Mesenchymal stem cell (in vitro differentiated cells and primary cell): Measurements from ENCODE around the gene CUBN.
"Not testable (repeated sequence)": the region's sequence is repeated elsewhere in the genome, so short reads cannot be mapped to it uniquely, and the experiment has no call there.

Experiments used
- DNase-seq: peaks from one replicate; pipeline ENCODE4 v3.0.0-alpha.2; 2013
- H2AFZ ChIP-seq: one replicate; pipeline ENCODE4 v1.6.1; 2013; ENCODE audit warnings: low read depth, mild to moderate bottlenecking, control low read depth, inconsistent platforms, low read length, moderate library complexity
- H2AK5ac ChIP-seq: 2 replicates; pipeline ENCODE4 v1.6.1; 2013; ENCODE audit warnings: low read length, moderate library complexity, mild to moderate bottlenecking, inconsistent platforms; ENCODE audit not compliant: severe bottlenecking
- H2BK120ac ChIP-seq: one replicate; pipeline ENCODE4 v1.6.1; 2013; ENCODE audit warnings: low read depth, mild to moderate bottlenecking, inconsistent platforms, low read length, moderate library complexity
- H2BK12ac ChIP-seq, 2 experiments: one replicate each; pipeline ENCODE4 v1.6.1; 2013; ENCODE audit warnings: inconsistent platforms in 2 of 2, low read length in 2 of 2, mild to moderate bottlenecking in 2 of 2, moderate library complexity in 2 of 2, control low read depth in 1 of 2
- H2BK15ac ChIP-seq: one replicate; pipeline ENCODE4 v1.6.1; 2013; ENCODE audit warnings: mild to moderate bottlenecking, low read depth, inconsistent platforms; ENCODE audit not compliant: poor library complexity, severe bottlenecking
- H2BK5ac ChIP-seq: 2 replicates; pipeline ENCODE4 v1.6.1; 2013; ENCODE audit warnings: low read depth, mild to moderate bottlenecking, low read length, control low read depth, inconsistent platforms; ENCODE audit not compliant: poor library complexity, severe bottlenecking
- H3K14ac ChIP-seq, 2 experiments: one replicate each; pipeline ENCODE4 v1.6.1; 2013; ENCODE audit warnings: inconsistent platforms in 2 of 2, low read length in 2 of 2, control low read depth in 1 of 2, mild to moderate bottlenecking in 1 of 2, moderate library complexity in 1 of 2
- H3K18ac ChIP-seq, 2 experiments: one replicate each; pipeline ENCODE4 v1.6.1; 2013; ENCODE audit warnings: inconsistent platforms in 2 of 2, low read length in 2 of 2, control low read depth in 1 of 2, low read depth in 1 of 2, mild to moderate bottlenecking in 1 of 2
- H3K23ac ChIP-seq, 2 experiments: one replicate each; pipeline ENCODE4 v1.6.1; 2013; ENCODE audit warnings: inconsistent platforms in 2 of 2, low read length in 2 of 2, mild to moderate bottlenecking in 2 of 2, moderate library complexity in 2 of 2, control low read depth in 1 of 2
- H3K27ac ChIP-seq: 2 replicates; pipeline ENCODE4 v1.5.1; 2013; ENCODE audit warnings: mild to moderate bottlenecking, moderate library complexity, low read length, control low read depth, inconsistent platforms; ENCODE audit not compliant: poor library complexity, severe bottlenecking
- H3K27me3 ChIP-seq, 2 experiments: 2 replicates each; pipeline versions ENCODE4 v1.6.1 to v1.7.0; 2013; ENCODE audit warnings: low read length in 2 of 2, mild to moderate bottlenecking in 2 of 2, moderate library complexity in 2 of 2, control low read depth in 1 of 2, inconsistent platforms in 1 of 2; ENCODE audit not compliant: control insufficient read depth in 1 of 2, insufficient read depth in 1 of 2
- H3K36me3 ChIP-seq, 2 experiments: 2 replicates each; pipeline versions ENCODE4 v1.6.1 to v1.7.0; 2013; ENCODE audit warnings: low read length in 2 of 2, control low read depth in 1 of 2, inconsistent platforms in 1 of 2, low read depth in 1 of 2, mild to moderate bottlenecking in 1 of 2; ENCODE audit not compliant: insufficient read depth in 2 of 2, control insufficient read depth in 1 of 2
- H3K4ac ChIP-seq, 2 experiments: one replicate each; pipeline ENCODE4 v1.6.1; 2013; ENCODE audit warnings: inconsistent platforms in 2 of 2, low read length in 2 of 2, mild to moderate bottlenecking in 2 of 2, moderate library complexity in 2 of 2, control low read depth in 1 of 2, low read depth in 1 of 2
- H3K4me1 ChIP-seq: 2 replicates; pipeline ENCODE4 v1.6.1; 2013; ENCODE audit warnings: low read depth, low read length, control low read depth; ENCODE audit not compliant: control insufficient read depth, insufficient read depth
- H3K4me2 ChIP-seq: 2 replicates; pipeline ENCODE4 v1.6.1; 2013; ENCODE audit warnings: low read length, mild to moderate bottlenecking, inconsistent platforms; ENCODE audit not compliant: poor library complexity, severe bottlenecking
- H3K4me3 ChIP-seq, 2 experiments: 2 replicates each; pipeline versions ENCODE4 v1.5.1 to v1.7.0; 2013; ENCODE audit warnings: low read length in 2 of 2, mild to moderate bottlenecking in 2 of 2, control low read depth in 1 of 2, low read depth in 1 of 2; ENCODE audit not compliant: insufficient read depth in 1 of 2
- H3K79me1 ChIP-seq: replicated peaks from 2 replicates; pipeline ENCODE4 v1.6.1; 2013; ENCODE audit warnings: mild to moderate bottlenecking, control low read depth, low read length, inconsistent platforms; ENCODE audit not compliant: poor library complexity, severe bottlenecking
- H3K9ac ChIP-seq: 2 replicates; pipeline ENCODE4 v1.7.0; 2013; ENCODE audit warnings: mild to moderate bottlenecking, low read length, moderate library complexity
- H3K9me3 ChIP-seq: 2 replicates; pipeline ENCODE4 v1.7.0; 2013; ENCODE audit warnings: mild to moderate bottlenecking, low read length; ENCODE audit not compliant: control insufficient read depth
- H4K8ac ChIP-seq: one replicate; pipeline ENCODE4 v1.6.1; 2013; ENCODE audit warnings: inconsistent platforms, mild to moderate bottlenecking, low read length, moderate library complexity
- H4K91ac ChIP-seq: one replicate; pipeline ENCODE4 v1.6.1; 2013; ENCODE audit warnings: mild to moderate bottlenecking, low read length, inconsistent platforms
- WGBS: methylation state at CpG from one replicate; pipeline ENCODE4 v1.1.7; 2013; ENCODE audit warnings: mixed read lengths; 5-methylcytosine and 5-hydroxymethylcytosine counted together

CUBN gene

DNA sequence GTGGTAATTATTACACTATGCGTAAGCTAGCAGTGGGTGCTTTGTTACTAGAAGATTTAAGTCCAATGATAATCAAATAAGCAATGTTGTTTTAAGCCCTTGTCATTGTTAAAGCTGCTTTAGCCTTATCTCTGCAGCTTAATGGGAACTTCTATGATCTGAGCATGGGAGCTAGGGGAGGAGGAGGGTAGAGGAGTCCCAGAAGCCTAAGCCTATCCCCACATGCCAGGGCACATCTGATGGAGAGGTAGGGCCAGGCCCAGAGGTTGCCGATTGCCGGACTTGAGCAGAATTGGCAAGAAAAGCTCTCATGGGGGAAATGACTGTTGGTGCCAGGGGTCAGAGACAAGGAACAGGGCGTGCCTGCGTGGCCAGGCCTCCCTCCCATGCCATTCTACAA, 13.4 kb downstream of the CUBN start:
- H2AK5ac ChIP-seq, result no peak overlapping the region
- no peak overlapping the region for H4K91ac ChIP-seq
- WGBS, result 95% methylated on average over 5 of the region's 5 CpGs
- H3K18ac ChIP-seq, result peak overlapping the region in 1 of 2 experiments; percentile 4
- no peak overlapping the region for H3K4me3 ChIP-seq
- H2BK15ac ChIP-seq, result no peak overlapping the region
- no peak overlapping the region for H3K4ac ChIP-seq
- H3K79me1 ChIP-seq, result no peaks in the 10 kb centered on the region
- H3K36me3 ChIP-seq, result no peaks in the 10 kb centered on the region
- no peak overlapping the region for H3K23ac ChIP-seq
- no peaks in the 10 kb centered on the region for H3K27me3 ChIP-seq
- H2BK120ac ChIP-seq, result no peak overlapping the region
- no peak overlapping the region for H2AFZ ChIP-seq
- no peak overlapping the region for H3K14ac ChIP-seq
- H4K8ac ChIP-seq, result no peak overlapping the region
- no peak overlapping the region for H2BK5ac ChIP-seq
- H3K9ac ChIP-seq, result no peak overlapping the region
- peaks cover 3% of the 10 kb centered on the region for H3K4me1 ChIP-seq
- no peaks in the 10 kb centered on the region for H3K9me3 ChIP-seq
- H2BK12ac ChIP-seq, result no peak overlapping the region
- no peak overlapping the region for H3K4me2 ChIP-seq
- H3K27ac ChIP-seq, result no peak overlapping the region
- DNase-seq, result no peak

DNA sequence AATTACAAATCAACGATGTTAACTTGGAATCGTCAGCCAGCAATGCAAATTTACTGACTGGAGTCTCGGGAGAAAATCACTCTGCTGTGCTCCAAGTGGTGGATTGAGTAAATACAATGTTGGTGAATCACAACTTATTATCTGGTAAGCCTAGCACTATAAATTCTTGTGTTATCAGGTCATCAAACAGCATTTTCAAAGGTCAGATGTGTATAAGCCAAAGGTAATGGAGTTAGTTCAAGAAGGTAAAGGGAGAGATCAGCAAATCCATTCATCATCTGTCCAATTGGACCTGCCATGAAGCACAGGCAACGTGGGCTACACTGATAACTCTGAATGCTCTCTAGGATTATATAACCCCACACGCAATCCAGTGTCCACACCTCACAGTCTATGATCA, 13.9 kb downstream of the CUBN start:
- Histone ChIP-seq H3K18ac (peak overlapping the region in 1 of 2 experiments; percentile 8), H3K79me1 (no peaks in the 10 kb centered on the region), H2BK120ac (no peak overlapping the region), H3K4me3 (no peak overlapping the region), H2AK5ac (no peak overlapping the region), H3K4me2 (no peak overlapping the region), H4K91ac (no peak overlapping the region), H3K36me3 (no peaks in the 10 kb centered on the region), H2AFZ (no peak overlapping the region), H3K4ac (no peak overlapping the region), H3K27ac (no peak overlapping the region), H2BK12ac (no peak overlapping the region), H4K8ac (no peak overlapping the region), H2BK15ac (no peak overlapping the region), H2BK5ac (no peak overlapping the region), H3K9ac (no peak overlapping the region), H3K4me1 (peaks cover 3% of the 10 kb centered on the region), H3K27me3 (no peaks in the 10 kb centered on the region), H3K23ac (no peak overlapping the region), H3K9me3 (no peaks in the 10 kb centered on the region), H3K14ac (no peak overlapping the region)
- 42% methylated on average over 3 of the region's 5 CpGs for WGBS
- peak; percentile 37 for DNase-seq

GRCh38 chr10:17114878-17115444, 14.7 kb downstream of the CUBN start:
- not testable (repeated sequence) for H3K4ac ChIP-seq, H3K4me1 ChIP-seq, DNase-seq, H2BK120ac ChIP-seq, H3K79me1 ChIP-seq, H3K23ac ChIP-seq, H3K27me3 ChIP-seq, H3K4me2 ChIP-seq, H2BK5ac ChIP-seq, H2BK15ac ChIP-seq, H3K9me3 ChIP-seq, H3K4me3 ChIP-seq, H2AK5ac ChIP-seq, H2AFZ ChIP-seq, H3K36me3 ChIP-seq, H3K9ac ChIP-seq, H3K14ac ChIP-seq, H3K27ac ChIP-seq
- WGBS, result 89% methylated on average over 13 of the region's 13 CpGs
- Histone ChIP-seq H2BK12ac (peak overlapping the region in 1 of 2 experiments; percentile 34), H3K18ac (peak overlapping the region in 1 of 2 experiments; percentile 8), H4K91ac (peak overlapping the region; percentile 34), H4K8ac (peak overlapping the region; percentile 3)

DNA sequence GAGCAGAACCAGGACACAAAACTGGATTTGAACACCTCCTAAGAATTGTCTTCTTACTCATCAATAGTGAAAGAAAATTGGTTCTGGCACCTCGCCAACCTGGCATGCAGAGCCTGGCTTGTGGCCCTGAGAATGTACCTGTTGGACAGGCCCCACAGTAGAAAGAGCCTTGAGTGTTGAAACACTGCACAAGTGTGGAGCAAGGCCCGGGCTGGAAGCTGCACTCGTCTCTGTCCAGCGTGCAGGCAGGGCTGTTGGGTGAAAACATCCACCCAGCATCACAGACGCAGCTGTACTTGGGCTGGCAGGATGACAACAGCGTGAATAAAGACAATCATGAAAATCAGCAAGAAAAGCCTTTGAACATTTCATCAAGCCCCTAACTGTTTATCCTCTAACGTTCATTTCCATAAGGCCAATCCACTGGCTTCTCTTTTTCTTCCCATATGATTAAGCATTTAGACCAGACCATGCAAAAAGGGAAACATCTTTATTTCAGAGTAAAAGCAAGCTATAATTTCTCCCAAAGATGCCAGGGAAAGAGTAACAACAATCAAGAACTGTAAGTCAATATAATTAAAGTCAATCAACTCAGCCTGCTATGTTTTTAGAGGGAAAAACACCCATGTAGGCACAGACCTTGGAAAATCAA, 15.6 kb downstream of the CUBN start:
- Histone ChIP-seq H3K18ac (no peak overlapping the region), H3K4ac (no peak overlapping the region), H3K14ac (no peak overlapping the region), H2BK15ac (no peak overlapping the region), H3K4me3 (no peak overlapping the region), H2BK5ac (no peak overlapping the region), H3K36me3 (no peaks in the 10 kb centered on the region), H2BK120ac (no peak overlapping the region), H3K9ac (peak overlapping the region; percentile 25), H3K4me1 (peaks cover 5% of the 10 kb centered on the region), H3K23ac (no peak overlapping the region), H3K27me3 (no peaks in the 10 kb centered on the region), H2BK12ac (no peak overlapping the region), H3K4me2 (no peak overlapping the region), H2AFZ (no peak overlapping the region), H3K9me3 (no peaks in the 10 kb centered on the region), H4K8ac (no peak overlapping the region), H3K79me1 (no peaks in the 10 kb centered on the region), H2AK5ac (no peak overlapping the region), H4K91ac (no peak overlapping the region), H3K27ac (no peak overlapping the region)
- 93% methylated on average over 7 of the region's 7 CpGs for WGBS
- DNase-seq, result no peak
